PC-9 (cell line): Measurements from ENCODE around the gene MFSD11. TPM values are rescaled to one million over a fixed set of nuclear protein-coding genes. Genes with fewer than 3 reads are reported as not detected.
"Not testable (repeated sequence)": the region's sequence is repeated elsewhere in the genome, so short reads cannot be mapped to it uniquely, and the experiment has no call there.

Source experiments
- BruUV-seq: library from RNA; stranded (reverse); fragments of 400-500 nt; replicated peaks from 2 replicates; lab custom pipeline; 2021; lab: Mats Ljungman, UMichigan
- CTCF ChIA-PET: fragments of 300-600 bp; sonication (Branson Sonifier 250); formaldehyde crosslinking; loops from one replicate; lab custom pipeline; 2022; ENCODE audit warnings: antibody characterized with exemption; lab: Charles Lee
- POLR2A ChIA-PET: fragments of 300-600 bp; sonication (Branson Sonifier 250); formaldehyde crosslinking; loops from one replicate; lab custom pipeline; 2022; ENCODE audit warnings: antibody characterized with exemption; ENCODE audit not compliant: unreplicated experiment; lab: Charles Lee
- DNase-seq, 2 experiments: peaks; one replicate each; pipeline versions ENCODE4 v3.0.0 to v3.0.0-alpha.2; 2015 to 2022; ENCODE audit warnings: mixed read lengths in 1 of 2
- H2AFZ ChIP-seq: fragments of 200-600 bp; sonication (generic); 2 replicates; pipeline ENCODE4 v1.8.1; 2017; ENCODE audit warnings: antibody characterized with exemption
- H3F3A ChIP-seq: fragments of 200-600 bp; sonication (generic); 2 replicates; pipeline ENCODE4 v1.8.1; 2017; ENCODE audit warnings: antibody characterized with exemption, mild to moderate bottlenecking, low read depth; ENCODE audit not compliant: insufficient read depth
- H3K27ac ChIP-seq: fragments of 200-600 bp; sonication (generic); 2 replicates; pipeline ENCODE4 v1.6.1; 2016; ENCODE audit warnings: mixed run types
- H3K27me3 ChIP-seq: fragments of 200-600 bp; sonication (generic); 2 replicates; pipeline ENCODE4 v1.6.1; 2016; ENCODE audit warnings: low read depth, mixed run types; ENCODE audit not compliant: insufficient read depth
- H3K36me3 ChIP-seq: fragments of 200-600 bp; sonication (generic); 2 replicates; pipeline ENCODE4 v1.6.1; 2016; ENCODE audit warnings: low read depth, mixed run types
- H3K4me1 ChIP-seq: fragments of 200-600 bp; sonication (generic); replicated peaks from 2 replicates; pipeline ENCODE4 v1.6.1; 2016; ENCODE audit warnings: mixed run types; ENCODE audit not compliant: insufficient read depth
- H3K4me2 ChIP-seq: fragments of 200-600 bp; sonication (generic); 2 replicates; pipeline ENCODE4 v1.6.1; 2017; ENCODE audit warnings: mixed run types
- H3K4me3 ChIP-seq: fragments of 200-600 bp; sonication (generic); 2 replicates; pipeline ENCODE4 v1.6.1; 2016; ENCODE audit warnings: mixed run types
- H3K79me2 ChIP-seq: fragments of 200-600 bp; sonication (generic); 2 replicates; pipeline ENCODE4 v1.6.1; 2017; ENCODE audit warnings: low read depth, mixed run types
- H3K9me2 ChIP-seq: fragments of 200-600 bp; sonication (generic); 2 replicates; pipeline ENCODE4 v1.8.1; 2017; ENCODE audit warnings: mild to moderate bottlenecking; ENCODE audit not compliant: insufficient read depth
- H3K9me3 ChIP-seq: fragments of 200-600 bp; sonication (generic); 2 replicates; pipeline ENCODE4 v1.8.1; 2016; ENCODE audit warnings: low read depth; ENCODE audit not compliant: insufficient read depth
- H4K20me1 ChIP-seq: fragments of 200-600 bp; sonication (generic); 2 replicates; pipeline ENCODE4 v1.8.1; 2017; ENCODE audit not compliant: insufficient read depth
- CTCF ChIP-seq: fragments of 200-600 bp; sonication (generic); conservative IDR thresholded peaks from 2 replicates; pipeline ENCODE4 v1.6.1; 2017; ENCODE audit warnings: mixed run types, antibody characterized with exemption, mild to moderate bottlenecking, moderate library complexity
- EZH2 ChIP-seq: fragments of 200-600 bp; sonication (generic); IDR thresholded peaks from 2 replicates; pipeline ENCODE4 v1.8.0; 2017; ENCODE audit warnings: antibody characterized with exemption, low read depth
- intact Hi-C: fragments of 100-400 bp; cut with micrococcal nuclease; formaldehyde crosslinking; loops from one replicate; pipeline ENCODE4 v1.10.0; 2022; ENCODE audit not compliant: unreplicated experiment
- total RNA-seq: library from RNA; stranded (reverse); gene quantifications from 2 replicates; pipeline ENCODE4 v1.2.3, GENCODE V29; 2021

The MFSD11 gene
- total RNA-seq, 1 experiment from 2014 or later = 47.3 TPM

GRCh38 chr17:76695059-76695831 lies 42.7 kb upstream of the MFSD11 start:
- CTCF ChIA-PET = no interaction called here
- intact Hi-C loops = no loop called here
- Histone ChIP-seq H3K27me3 (no peaks in the 10 kb centered on the region), H3K4me3 (no peak overlapping the region), H3K9me3 (no peaks in the 10 kb centered on the region), H3K4me1 (no peaks in the 10 kb centered on the region), H4K20me1 (no peaks in the 10 kb centered on the region), H3K36me3 (no peaks in the 10 kb centered on the region), H3F3A (no peaks in the 10 kb centered on the region), H3K4me2 (no peak overlapping the region), H3K9me2 (no peaks in the 10 kb centered on the region), H3K79me2 (no peaks in the 10 kb centered on the region), H2AFZ (no peak overlapping the region), H3K27ac (no peak overlapping the region)
- DNase-seq = no peak
- POLR2A ChIA-PET = interaction anchor here (0.6 kb wide), 1 partner anchor 41 kb away, joined by 3 read pairs; no protein-coding TSS in a partner anchor
- no TSS peak for BruUV-seq
- TF ChIP-seq EZH2 (no peak), CTCF (no peak)

DNA sequence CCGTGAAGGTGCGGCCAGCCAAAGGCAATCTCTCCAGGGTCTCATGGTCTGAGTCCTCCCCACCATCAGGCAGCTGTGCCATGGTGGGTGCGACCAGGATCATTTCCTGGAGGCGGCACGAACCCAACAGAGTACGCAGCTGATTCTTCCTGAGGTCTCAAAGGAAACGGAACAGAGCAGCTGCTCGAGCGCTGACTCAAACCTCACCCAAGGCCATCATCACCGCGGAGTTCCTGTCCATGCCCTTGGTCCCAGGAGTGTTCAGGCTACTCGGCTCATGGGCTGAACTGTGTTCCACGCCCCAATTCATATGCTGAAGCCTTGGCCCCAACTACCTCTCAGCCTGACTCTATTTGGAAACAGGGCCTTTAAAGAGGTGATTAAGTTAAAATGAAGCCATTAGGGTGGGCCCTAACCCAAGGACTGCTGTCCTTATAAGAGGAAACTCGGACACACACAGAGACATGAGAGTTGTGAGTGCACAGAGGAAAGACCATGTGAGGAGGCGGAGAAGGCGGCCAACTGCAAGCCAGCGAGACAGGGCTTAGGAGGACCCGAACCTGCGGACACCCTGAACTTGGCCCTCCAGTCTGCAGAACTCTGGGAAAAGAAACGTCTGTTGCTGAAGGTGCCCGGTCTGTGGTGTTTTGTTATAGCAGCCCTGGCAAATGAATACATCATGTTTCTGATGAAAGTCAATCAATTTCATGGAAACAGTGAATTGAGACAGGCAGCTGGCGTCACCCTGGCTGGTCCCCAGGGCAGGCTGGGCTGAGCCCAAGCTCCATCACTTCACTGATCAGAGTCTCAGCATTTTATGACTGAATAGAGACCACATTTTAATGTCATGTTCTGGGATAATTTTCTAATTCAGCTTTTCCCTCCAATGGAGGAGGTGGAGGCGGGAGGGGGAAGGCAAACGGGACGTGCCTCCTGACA lies 40.9 kb upstream of the MFSD11 start:
- H4K20me1 ChIP-seq = no peaks in the 10 kb centered on the region
- no peak overlapping the region for H3K4me2 ChIP-seq
- H3K9me2 ChIP-seq = no peaks in the 10 kb centered on the region
- TF ChIP-seq EZH2 (no peak), CTCF (no peak)
- no peaks in the 10 kb centered on the region for H3K4me1 ChIP-seq
- H3K36me3 ChIP-seq = no peaks in the 10 kb centered on the region
- BruUV-seq = no TSS peak
- H3F3A ChIP-seq = no peaks in the 10 kb centered on the region
- intact Hi-C loops = no loop called here
- H3K27me3 ChIP-seq = no peaks in the 10 kb centered on the region
- DNase-seq = no peak
- no peak overlapping the region for H3K27ac ChIP-seq
- CTCF ChIA-PET = interaction anchor here (0.7 kb wide), 1 partner anchor 74 kb away, joined by 17 read pairs; no protein-coding TSS in a partner anchor
- H3K79me2 ChIP-seq = no peaks in the 10 kb centered on the region
- POLR2A ChIA-PET = interaction anchor here (0.7 kb wide), 1 partner anchor 257 kb away, joined by 3 read pairs; no protein-coding TSS in a partner anchor
- no peak overlapping the region for H2AFZ ChIP-seq
- no peaks in the 10 kb centered on the region for H3K9me3 ChIP-seq
- H3K4me3 ChIP-seq = no peak overlapping the region

DNA sequence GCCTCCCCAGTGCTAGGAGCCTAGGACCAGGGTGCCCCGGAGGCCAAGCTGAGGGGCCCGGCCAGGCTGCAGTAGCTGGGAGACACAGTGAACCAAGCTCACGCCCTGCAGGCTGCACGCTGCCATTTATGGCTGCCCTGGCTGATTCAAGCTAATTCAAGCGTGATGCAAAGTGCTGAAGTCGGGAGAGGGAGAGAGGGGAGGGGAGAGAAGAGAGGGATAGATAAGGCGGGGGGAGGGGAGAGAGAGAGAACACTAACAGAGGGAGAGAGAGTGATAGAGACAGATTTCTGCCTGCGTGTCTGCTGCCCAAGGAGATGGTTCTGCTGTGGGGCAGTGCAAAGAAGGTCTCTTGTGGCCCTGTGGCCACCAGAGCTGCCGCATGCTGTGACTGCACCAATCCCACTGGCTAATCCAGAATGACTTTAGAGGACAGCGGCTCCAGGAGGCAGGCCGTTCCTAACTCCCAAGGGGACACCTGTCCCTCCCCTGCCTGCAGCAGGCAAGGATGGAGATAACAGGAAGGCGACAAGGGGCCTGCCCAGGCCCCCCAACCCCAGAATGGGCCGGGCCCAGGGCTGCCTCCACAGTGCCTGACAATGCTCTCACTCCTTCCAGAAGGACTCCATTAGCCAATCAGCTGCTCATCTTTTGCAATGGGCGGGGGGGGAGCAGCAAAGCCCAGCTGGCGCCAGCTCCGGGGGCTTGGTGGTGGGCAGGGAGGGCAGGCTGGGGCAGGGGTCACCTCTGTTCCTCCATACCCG lies 40.0 kb upstream of the MFSD11 start:
- Histone ChIP-seq H3K27ac (no peak overlapping the region), H3K4me2 (no peak overlapping the region), H3K79me2 (no peaks in the 10 kb centered on the region), H3K9me2 (no peaks in the 10 kb centered on the region), H3K36me3 (no peaks in the 10 kb centered on the region), H4K20me1 (no peaks in the 10 kb centered on the region), H3K9me3 (no peaks in the 10 kb centered on the region), H3K4me1 (no peaks in the 10 kb centered on the region), H3K27me3 (no peaks in the 10 kb centered on the region), H3F3A (no peaks in the 10 kb centered on the region), H2AFZ (no peak overlapping the region), H3K4me3 (no peak overlapping the region)
- TF ChIP-seq CTCF = no peak
- no peak for TF ChIP-seq EZH2
- no peak for DNase-seq
- intact Hi-C loops = no loop called here
- ChIA-PET POLR2A (no interaction called here), CTCF (interaction anchor here (0.7 kb wide), 1 partner anchor 75 kb away, joined by 17 read pairs; no protein-coding TSS in a partner anchor)
- BruUV-seq = no TSS peak

GRCh38 chr17:76698466-76698977 lies 39.4 kb upstream of the MFSD11 start:
- H3K4me1 ChIP-seq, H4K20me1 ChIP-seq, DNase-seq, H3K9me2 ChIP-seq, H3K27ac ChIP-seq, intact Hi-C loops, H3K27me3 ChIP-seq, H3K79me2 ChIP-seq, H3K36me3 ChIP-seq, CTCF ChIA-PET, H3K4me2 ChIP-seq, POLR2A ChIA-PET, H3F3A ChIP-seq, BruUV-seq, H3K4me3 ChIP-seq, H3K9me3 ChIP-seq, H2AFZ ChIP-seq: not testable (repeated sequence)
